ENCODE results near the gene ADORA2B. TPM values are rescaled to one million over a fixed set of nuclear protein-coding genes. Genes with fewer than 3 reads are reported as not detected.
A peak's percentile ranks its signal among the peaks of the same experiment; 100 is the strongest.

ADORA2B gene
- total RNA-seq, 1 donor from 2014 or later = 7.1 TPM

- H3K9me3 ChIP-seq = no peaks in the 10 kb centered on the region
- H3K27me3 ChIP-seq = peaks cover 5% of the 10 kb centered on the region
- peaks cover 4% of the 10 kb centered on the region for H3K4me1 ChIP-seq
- no peak overlapping the region for H3K27ac ChIP-seq
- no peaks in the 10 kb centered on the region for H3K36me3 ChIP-seq
- no peak for DNase-seq
- no peak overlapping the region for H3K4me3 ChIP-seq
- no peak for TF ChIP-seq CTCF (IDR thresholded peaks at IDR 0.05)
- no peak for ATAC-seq
- intact Hi-C loops (cut with DNase I) = no loop called here
These were observed 22.3 kb upstream of the ADORA2B start for GRCh38 chr17:15922586-15922985.

GRCh38 chr17:15926039-15926740 is 18.7 kb upstream of the ADORA2B start:
- no peaks in the 10 kb centered on the region for H3K36me3 ChIP-seq
- DNase-seq (no peak), ATAC-seq (no peak)
- H3K27ac ChIP-seq = no peak overlapping the region
- no peaks in the 10 kb centered on the region for H3K9me3 ChIP-seq
- no peaks in the 10 kb centered on the region for H3K27me3 ChIP-seq
- intact Hi-C loops (cut with DNase I) = no loop called here
- no peak for TF ChIP-seq CTCF (IDR thresholded peaks at IDR 0.05)
- no peaks in the 10 kb centered on the region for H3K4me1 ChIP-seq
- no peak overlapping the region for H3K4me3 ChIP-seq

GRCh38 chr17:15928286-15928785 is 16.6 kb upstream of the ADORA2B start:
- ATAC-seq (no peak), DNase-seq (no peak)
- no peak overlapping the region for H3K27ac ChIP-seq
- no peak overlapping the region for H3K4me3 ChIP-seq
- no peaks in the 10 kb centered on the region for H3K4me1 ChIP-seq
- H3K9me3 ChIP-seq = no peaks in the 10 kb centered on the region
- intact Hi-C loops (cut with DNase I) = no loop called here
- no peaks in the 10 kb centered on the region for H3K27me3 ChIP-seq
- no peaks in the 10 kb centered on the region for H3K36me3 ChIP-seq
- no peak for TF ChIP-seq CTCF (IDR thresholded peaks at IDR 0.05)

- Histone ChIP-seq H3K4me3 (no peak overlapping the region), H3K9me3 (no peaks in the 10 kb centered on the region), H3K36me3 (no peaks in the 10 kb centered on the region), H3K4me1 (no peaks in the 10 kb centered on the region), H3K27ac (no peak overlapping the region), H3K27me3 (no peaks in the 10 kb centered on the region)
- intact Hi-C loops (cut with DNase I) = no loop called here
- ATAC-seq (no peak), DNase-seq (peak; percentile 12)
- TF ChIP-seq CTCF (IDR thresholded peaks at IDR 0.05) = no peak
These were observed 15.0 kb upstream of the ADORA2B start for GRCh38 chr17:15929941-15930340.

GRCh38 chr17:15930426-15930825 is 14.5 kb upstream of the ADORA2B start:
- no peaks in the 10 kb centered on the region for H3K9me3 ChIP-seq
- TF ChIP-seq CTCF (IDR thresholded peaks at IDR 0.05) = no peak
- ATAC-seq (no peak), DNase-seq (peak; percentile 7)
- H3K36me3 ChIP-seq = no peaks in the 10 kb centered on the region
- no peak overlapping the region for H3K4me3 ChIP-seq
- no peaks in the 10 kb centered on the region for H3K27me3 ChIP-seq
- intact Hi-C loops (cut with DNase I) = no loop called here
- no peak overlapping the region for H3K27ac ChIP-seq
- no peaks in the 10 kb centered on the region for H3K4me1 ChIP-seq
